Measurements from ENCODE around the gene SLC25A41. TPM values are rescaled to one million over a fixed set of nuclear protein-coding genes. Genes with fewer than 3 reads are reported as not detected.
"Not testable (repeated sequence)": the region's sequence is repeated elsewhere in the genome, so short reads cannot be mapped to it uniquely, and the experiment has no call there.

SLC25A41 gene
- total RNA-seq, 2 donors from 2014 or later = not detected

DNA sequence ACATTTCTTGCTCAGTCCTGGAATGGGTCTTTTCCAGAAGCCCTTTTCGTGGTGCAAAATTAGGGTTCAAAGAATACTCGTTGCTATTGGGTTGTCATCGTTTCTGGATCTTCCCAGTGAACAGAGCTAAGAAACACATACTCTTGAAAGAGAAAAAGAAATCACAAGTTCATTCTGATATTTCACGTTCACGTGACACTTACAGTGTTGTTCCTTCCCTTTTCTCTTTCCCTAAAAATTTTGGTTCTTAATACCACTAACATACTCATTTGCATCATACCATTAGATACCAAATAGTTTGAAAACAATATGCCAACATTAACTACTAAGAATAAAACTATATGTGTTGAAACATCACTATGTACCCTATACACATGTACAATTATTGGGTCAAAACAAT lies 27.2 kb downstream of the SLC25A41 start:
- H3K27ac ChIP-seq = no peak overlapping the region
- no peaks in the 10 kb centered on the region for H3K27me3 ChIP-seq
- H3K4me3 ChIP-seq = no peak overlapping the region
- no peaks in the 10 kb centered on the region for H3K9me3 ChIP-seq
- H3K4me1 ChIP-seq = no peaks in the 10 kb centered on the region
- TF ChIP-seq, protein P1, sequence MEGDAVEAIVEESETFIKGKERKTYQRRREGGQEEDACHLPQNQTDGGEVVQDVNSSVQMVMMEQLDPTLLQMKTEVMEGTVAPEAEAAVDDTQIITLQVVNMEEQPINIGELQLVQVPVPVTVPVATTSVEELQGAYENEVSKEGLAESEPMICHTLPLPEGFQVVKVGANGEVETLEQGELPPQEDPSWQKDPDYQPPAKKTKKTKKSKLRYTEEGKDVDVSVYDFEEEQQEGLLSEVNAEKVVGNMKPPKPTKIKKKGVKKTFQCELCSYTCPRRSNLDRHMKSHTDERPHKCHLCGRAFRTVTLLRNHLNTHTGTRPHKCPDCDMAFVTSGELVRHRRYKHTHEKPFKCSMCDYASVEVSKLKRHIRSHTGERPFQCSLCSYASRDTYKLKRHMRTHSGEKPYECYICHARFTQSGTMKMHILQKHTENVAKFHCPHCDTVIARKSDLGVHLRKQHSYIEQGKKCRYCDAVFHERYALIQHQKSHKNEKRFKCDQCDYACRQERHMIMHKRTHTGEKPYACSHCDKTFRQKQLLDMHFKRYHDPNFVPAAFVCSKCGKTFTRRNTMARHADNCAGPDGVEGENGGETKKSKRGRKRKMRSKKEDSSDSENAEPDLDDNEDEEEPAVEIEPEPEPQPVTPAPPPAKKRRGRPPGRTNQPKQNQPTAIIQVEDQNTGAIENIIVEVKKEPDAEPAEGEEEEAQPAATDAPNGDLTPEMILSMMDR (IDR thresholded peaks at IDR 0.05) = no peak
- H3K36me3 ChIP-seq = no peaks in the 10 kb centered on the region
- DNase-seq (ENCODE audit: low spot score) = no peak

DNA sequence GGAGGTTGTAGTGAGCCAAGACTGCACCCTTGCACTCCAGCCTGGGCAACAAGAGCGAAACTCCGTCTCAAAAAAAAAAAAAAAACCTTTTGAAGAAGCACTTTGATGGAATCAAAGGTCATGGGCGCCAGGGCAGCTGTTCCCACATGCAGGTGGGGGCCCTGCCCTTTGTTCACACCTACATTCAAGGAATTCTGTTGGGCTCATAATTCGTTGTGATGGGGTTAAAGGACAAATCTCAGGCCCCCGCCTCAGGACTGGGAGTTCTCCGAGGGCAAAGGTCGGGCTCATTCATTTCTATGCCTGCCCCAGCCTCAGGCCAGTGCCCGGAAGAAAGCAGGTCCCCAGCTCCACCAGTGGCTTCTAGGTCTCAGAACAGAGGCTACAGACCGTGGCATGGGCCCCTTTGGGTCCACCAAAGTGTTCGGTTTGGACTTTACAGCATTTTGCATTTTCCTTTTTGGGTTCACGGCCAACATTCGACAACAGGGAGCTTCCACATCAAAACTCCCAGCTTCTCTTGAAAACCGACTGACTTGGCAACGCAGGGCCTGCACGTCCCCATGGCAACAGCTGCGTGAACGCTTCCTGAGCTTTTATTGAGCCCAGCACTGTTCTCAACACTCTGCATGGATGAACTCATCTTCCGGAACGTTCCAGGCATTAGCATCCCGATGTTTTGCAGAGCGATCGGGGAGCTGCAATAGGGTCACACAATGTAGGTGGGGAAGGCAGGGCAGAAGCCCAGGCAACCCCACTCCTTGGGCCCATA lies 30.5 kb downstream of the SLC25A41 start:
- no peak for DNase-seq (ENCODE audit: low spot score)
- TF ChIP-seq, protein P1 (IDR thresholded peaks at IDR 0.05) = no peak
- no peaks in the 10 kb centered on the region for H3K27me3 ChIP-seq

DNA sequence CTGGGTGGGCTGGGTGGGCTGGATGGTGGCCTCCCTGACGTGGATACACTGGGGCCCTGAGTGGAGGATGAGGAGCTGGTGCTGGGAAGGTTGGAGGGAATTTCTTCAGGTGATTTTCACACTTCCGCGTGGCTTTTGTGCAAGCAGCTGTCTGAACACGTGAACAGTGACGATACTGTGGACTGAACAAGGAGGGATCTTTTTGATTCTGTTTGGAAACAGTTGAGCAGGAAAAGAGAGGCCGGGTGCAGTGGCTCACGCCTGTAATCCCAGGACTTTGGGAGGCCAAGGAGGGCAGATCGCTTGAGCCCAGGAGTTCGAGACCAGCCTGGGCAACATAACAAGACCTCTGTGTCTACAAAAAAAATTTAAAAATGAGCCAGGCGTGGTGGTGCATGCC lies 31.5 kb downstream of the SLC25A41 start:
- Histone ChIP-seq H3K36me3 (no peaks in the 10 kb centered on the region), H3K9me3 (no peaks in the 10 kb centered on the region), H3K27me3 (no peaks in the 10 kb centered on the region), H3K27ac (no peak overlapping the region), H3K4me3 (no peak overlapping the region), H3K4me1 (no peaks in the 10 kb centered on the region)
- DNase-seq (ENCODE audit: low spot score) = no peak
- TF ChIP-seq, protein P1 (IDR thresholded peaks at IDR 0.05) = no peak

More for the DNA sequence above, 30.5 kb downstream of the SLC25A41 start:
- Histone ChIP-seq H3K27ac (no peak overlapping the region), H3K9me3 (no peaks in the 10 kb centered on the region), H3K36me3 (no peaks in the 10 kb centered on the region), H3K4me3 (no peak overlapping the region), H3K4me1 (no peaks in the 10 kb centered on the region)

DNA sequence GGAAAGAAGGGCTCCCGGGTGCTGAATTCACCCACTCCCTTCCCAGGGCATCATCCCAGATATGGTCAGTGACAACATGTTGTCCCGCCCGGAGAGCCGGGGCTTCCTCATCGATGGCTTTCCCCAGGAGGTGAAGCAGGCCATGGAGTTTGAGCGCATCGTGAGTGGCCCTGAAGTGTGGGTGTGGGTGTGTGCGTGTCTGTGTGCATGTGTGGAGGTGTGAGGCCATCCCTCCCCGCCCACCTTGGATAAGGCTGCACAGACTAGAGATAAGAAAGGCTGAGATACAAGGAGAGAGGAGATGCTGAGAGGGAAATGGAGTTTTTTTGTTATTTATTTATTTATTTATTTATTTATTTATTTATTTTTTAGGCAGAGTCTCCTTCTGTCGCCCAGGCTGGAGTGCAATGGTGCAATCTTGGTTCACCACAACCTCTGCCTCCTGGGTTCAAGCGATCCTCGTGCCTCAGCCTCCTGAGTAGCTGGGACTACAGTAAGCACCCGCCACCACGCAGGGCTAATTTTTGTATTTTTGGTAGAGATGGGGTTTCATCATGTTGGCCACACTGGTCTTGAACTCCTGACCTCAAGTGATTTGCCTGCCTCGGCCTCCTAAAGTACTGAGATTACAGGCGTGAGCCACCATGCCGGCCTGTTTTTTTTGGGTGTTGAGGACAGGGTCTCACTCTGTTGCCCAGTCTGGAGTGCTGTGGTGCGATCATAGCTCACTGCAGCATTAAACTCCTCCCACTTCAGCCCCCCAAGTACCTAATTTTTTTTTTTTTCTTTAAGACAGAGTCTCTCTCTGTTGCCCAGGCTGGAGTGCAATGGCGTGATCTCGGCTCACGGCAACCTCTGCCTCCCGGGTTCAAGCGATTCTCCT lies 33.3 kb downstream of the SLC25A41 start:
- H3K9me3 ChIP-seq; DNase-seq (ENCODE audit: low spot score); H3K27ac ChIP-seq; H3K27me3 ChIP-seq; H3K36me3 ChIP-seq; H3K4me3 ChIP-seq; H3K4me1 ChIP-seq: not testable (repeated sequence)

DNA sequence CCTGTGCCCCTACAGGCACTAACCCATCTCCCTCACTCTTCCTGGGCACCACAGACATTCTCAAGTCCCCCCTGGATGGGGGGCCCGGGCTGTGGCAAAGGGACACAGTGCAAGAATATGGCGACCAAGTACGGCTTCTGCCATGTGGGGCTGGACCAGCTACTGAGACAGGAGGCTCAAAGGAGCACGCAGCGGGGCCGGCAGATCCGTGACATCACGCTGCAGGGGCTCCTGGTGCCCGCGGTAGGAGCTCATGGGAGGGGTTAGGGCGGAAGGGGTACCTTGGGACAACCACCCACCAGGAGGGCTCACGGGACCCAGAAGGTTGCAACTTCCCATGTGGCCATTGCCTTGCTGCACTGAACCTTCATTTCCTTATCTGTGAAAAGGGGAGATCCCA lies 37.3 kb downstream of the SLC25A41 start:
- Histone ChIP-seq H3K36me3 (peaks cover 3% of the 10 kb centered on the region), H3K9me3 (no peaks in the 10 kb centered on the region), H3K27me3 (no peaks in the 10 kb centered on the region), H3K4me1 (peaks cover 0 to 20% of the 10 kb centered on the region in 2 donors), H3K4me3 (no peak overlapping the region), H3K27ac (no peak overlapping the region)
- TF ChIP-seq, protein P1 (IDR thresholded peaks at IDR 0.05) = no peak
- no peak for DNase-seq (ENCODE audit: low spot score)

DNA sequence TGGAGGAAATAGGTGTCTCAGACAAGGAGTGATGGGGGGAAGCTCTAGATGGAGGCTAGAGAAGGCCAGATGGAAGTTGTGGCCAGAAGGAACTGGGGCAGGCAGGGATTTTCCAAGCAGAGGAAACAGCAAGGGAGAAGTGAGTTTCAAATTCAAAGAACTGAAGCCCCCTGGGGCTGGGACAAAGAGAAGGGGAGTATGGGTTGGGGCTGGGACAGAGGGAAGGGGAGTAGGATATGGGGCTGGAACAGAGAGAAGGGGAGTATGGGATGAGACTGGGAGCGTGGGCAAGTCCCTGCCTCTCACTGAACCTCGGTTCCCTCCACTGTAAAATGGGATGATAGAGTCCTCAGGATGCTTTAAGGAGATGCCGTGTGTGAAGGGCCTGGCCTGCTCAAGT lies 38.7 kb downstream of the SLC25A41 start:
- Histone ChIP-seq H3K36me3 (peaks cover 15% of the 10 kb centered on the region), H3K27me3 (no peaks in the 10 kb centered on the region), H3K4me3 (no peak overlapping the region), H3K4me1 (peaks cover 0 to 20% of the 10 kb centered on the region in 2 donors), H3K9me3 (no peaks in the 10 kb centered on the region), H3K27ac (no peak overlapping the region)
- TF ChIP-seq, protein P1 (IDR thresholded peaks at IDR 0.05) = no peak
- DNase-seq (ENCODE audit: low spot score) = no peak

Measured in right atrium auricular region (tissue), 2 donors.